GM12878 (cell line): ENCODE measurements around the gene ADAR. TPM values are rescaled to one million over a fixed set of nuclear protein-coding genes. Genes with fewer than 3 reads are reported as not detected.
A peak's percentile ranks its signal among the peaks of the same experiment; 100 is the strongest.

ENCODE experiments used
- ATAC-seq: fragments of 200-7000 bp; cut with Tn5 transposase; 3 replicates; pipeline ENCODE4 v1.9.1; 2020; ENCODE audit warnings: mild to moderate bottlenecking, moderate library complexity
- BruUV-seq: library from RNA; stranded (reverse); fragments of 400-500 nt; replicated peaks from 2 replicates; lab custom pipeline; 2021; lab: Mats Ljungman, UMichigan
- CTCF ChIA-PET: fragments of 300-600 bp; sonication (Branson Sonifier 250); formaldehyde crosslinking; extraction: SDS; loops from one replicate; lab custom pipeline; 2021; ENCODE audit warnings: inconsistent platforms; lab: Yijun Ruan, JAX
- POLR2A ChIA-PET: fragments of 350-600 bp; formaldehyde crosslinking; extraction: SDS; loops from one replicate; lab custom pipeline; 2021; ENCODE audit warnings: inconsistent platforms; lab: Charles Lee
- RAD21 ChIA-PET: fragments of 300-600 bp; sonication (Branson Sonifier 250); formaldehyde crosslinking; loops from one replicate; lab custom pipeline; 2023; ENCODE audit warnings: antibody characterized with exemption; ENCODE audit not compliant: unreplicated experiment; lab: Charles Lee
- SMC1A ChIA-PET: fragments of 300-600 bp; sonication (Branson Sonifier 250); formaldehyde crosslinking; loops from one replicate; lab custom pipeline; 2023; ENCODE audit not compliant: unreplicated experiment, uncharacterized antibody; lab: Charles Lee
- DNase-seq: peaks from one replicate; pipeline ENCODE4 v3.0.0-alpha.2; 2011; ENCODE audit warnings: low read depth, low spot score
- FAIRE-seq: peaks from 3 replicates; lab custom pipeline; 2011; peaks lifted over from hg19 to GRCh38; lab: Jason Lieb, UNC
- H2AFZ ChIP-seq: 2 replicates; pipeline ENCODE4 v1.6.0; 2011; ENCODE audit warnings: low read depth, low read length, control low read depth; ENCODE audit not compliant: control insufficient read depth
- H3K27ac ChIP-seq: 2 replicates; pipeline ENCODE4 v1.5.1; 2011; ENCODE audit warnings: control low read depth; ENCODE audit not compliant: control insufficient read depth, insufficient read depth
- H3K27me3 ChIP-seq, 2 experiments: replicated peaks in 1 of 2; 2 replicates each; pipeline versions ENCODE4 v1.6.0 to v1.6.1; 2011; ENCODE audit warnings: low read length in 1 of 2; ENCODE audit not compliant: control insufficient read depth in 2 of 2, insufficient read depth in 2 of 2
- H3K36me3 ChIP-seq, 2 experiments: 2 replicates each; pipeline ENCODE4 v1.5.1; 2011; ENCODE audit warnings: low read length in 1 of 2; ENCODE audit not compliant: control insufficient read depth in 2 of 2, insufficient read depth in 2 of 2
- H3K4me1 ChIP-seq: 2 replicates; pipeline ENCODE4 v1.6.1; 2011; ENCODE audit warnings: mild to moderate bottlenecking, low read length, moderate library complexity, mixed read lengths; ENCODE audit not compliant: control insufficient read depth, insufficient read depth
- H3K4me2 ChIP-seq: 2 replicates; pipeline ENCODE4 v1.6.0; 2011; ENCODE audit warnings: control low read depth; ENCODE audit not compliant: control insufficient read depth, insufficient read depth
- H3K4me3 ChIP-seq: fragments of 200-600 bp; sonication (generic); 2 replicates; pipeline ENCODE4 v1.5.1; 2016
- H3K79me2 ChIP-seq: 2 replicates; pipeline ENCODE4 v1.6.0; 2011; ENCODE audit warnings: low read length; ENCODE audit not compliant: control insufficient read depth, insufficient read depth
- H3K9ac ChIP-seq: 2 replicates; pipeline ENCODE4 v1.8.0; 2011; ENCODE audit warnings: low read length, control low read depth, mixed read lengths; ENCODE audit not compliant: control insufficient read depth, insufficient read depth
- H3K9me3 ChIP-seq: replicated peaks from 3 replicates; pipeline ENCODE4 v1.5.1; 2011; ENCODE audit warnings: mild to moderate bottlenecking, low read length; ENCODE audit not compliant: control insufficient read depth, insufficient read depth
- H4K20me1 ChIP-seq: 2 replicates; pipeline ENCODE4 v1.6.0; 2011; ENCODE audit not compliant: control insufficient read depth, insufficient read depth
- BCL11A ChIP-seq: IDR thresholded peaks from 2 replicates; pipeline ENCODE4 v1.6.1; 2011; ENCODE audit warnings: low read depth, low read length
- CBX3 ChIP-seq: fragments of 200-600 bp; sonication (generic); IDR thresholded peaks from 2 replicates; pipeline ENCODE4 v1.6.1; 2016; ENCODE audit warnings: low read depth, borderline replicate concordance
- DPF2 ChIP-seq: fragments of 450-650 bp; IDR thresholded peaks from 2 replicates; pipeline ENCODE4 v1.6.1; 2017; ENCODE audit warnings: mild to moderate bottlenecking
- E4F1 ChIP-seq: fragments of 450-650 bp; IDR thresholded peaks from 2 replicates; pipeline ENCODE4 v1.6.1; 2018; ENCODE audit warnings: borderline replicate concordance, mild to moderate bottlenecking; ENCODE audit not compliant: partially characterized antibody
- GATAD2B ChIP-seq: fragments of 450-650 bp; conservative IDR thresholded peaks from 2 replicates; pipeline ENCODE4 v1.6.1; 2017; ENCODE audit warnings: low read depth, mild to moderate bottlenecking, moderate library complexity
- HDAC6 ChIP-seq: fragments of 200-600 bp; sonication (generic); IDR thresholded peaks from one replicate; pipeline ENCODE4 v1.8.0; 2017; ENCODE audit warnings: antibody characterized with exemption; ENCODE audit not compliant: unreplicated experiment
- LARP7 ChIP-seq: fragments of 450-650 bp; IDR thresholded peaks from 2 replicates; pipeline ENCODE4 v1.6.1; 2017; ENCODE audit warnings: mild to moderate bottlenecking
- NFIC ChIP-seq: IDR thresholded peaks from 2 replicates; pipeline ENCODE4 v1.6.1; 2012; ENCODE audit warnings: low read depth, mild to moderate bottlenecking, inconsistent platforms, low read length, moderate library complexity
- NFYA ChIP-seq: IDR thresholded peaks from 2 replicates; pipeline ENCODE4 v1.6.1; 2011; ENCODE audit warnings: low read depth, mild to moderate bottlenecking, low read length, improper control_type of control experiment, borderline replicate concordance
- NR2C1 ChIP-seq: fragments of 450-650 bp; IDR thresholded peaks from 2 replicates; pipeline ENCODE4 v1.6.1; 2017; ENCODE audit warnings: antibody characterized with exemption, mild to moderate bottlenecking, moderate library complexity
- POLR2A ChIP-seq: IDR thresholded peaks from 2 replicates; pipeline ENCODE4 v1.6.1; 2011; ENCODE audit warnings: low read depth, mild to moderate bottlenecking, low read length
- SMAD5 ChIP-seq: IDR thresholded peaks from 2 replicates; pipeline ENCODE4 v1.6.1; 2016; ENCODE audit warnings: antibody characterized with exemption, low read depth
- ZBTB4 ChIP-seq: fragments of 450-650 bp; formaldehyde crosslinking; IDR thresholded peaks from 2 replicates; pipeline ENCODE4 v1.4.0; 2022; ENCODE audit warnings: mild to moderate bottlenecking, moderate library complexity
- ZNF217 ChIP-seq: fragments of 450-650 bp; IDR thresholded peaks from 2 replicates; pipeline ENCODE4 v1.6.1; 2017; ENCODE audit warnings: antibody characterized with exemption, mild to moderate bottlenecking
- WGBS: methylation state at CpG from one replicate; pipeline ENCODE4 v1.1.6; 2016; ENCODE audit warnings: low lambda C conversion rate; ENCODE audit not compliant: insufficient replicate concordance, insufficient coverage; ENCODE audit errors: missing lambda C conversion rate; 5-methylcytosine and 5-hydroxymethylcytosine counted together
- in situ Hi-C: fragments of 300-500 bp; cut with MboI; formaldehyde crosslinking; loops from 9 replicates; pipeline ENCODE4 v1.14.3; 2018; ENCODE audit warnings: mixed read lengths
- intact Hi-C: fragments of 100-400 bp; cut with micrococcal nuclease; formaldehyde crosslinking; loops from one replicate; pipeline ENCODE4 v1.14.2; 2022; ENCODE audit not compliant: unreplicated experiment
- polyA plus RNA-seq, 11 experiments: library from polyadenylated mRNA; depleted of rRNA in 4 of 11; unstranded in 6 of 11; stranded (reverse) in 5 of 11; fragments of >200 nt; fragmentation: Nextera tagmentation in 4 of 11; fragmentation: Illumina TruSeq in 1 of 11; extraction: Ambion mirVana in 4 of 11; extraction: Trizol in 1 of 11; gene quantifications; 1 replicate in 1 of 11; 2 replicates in 10 of 11; pipeline versions ENCODE4 v1.2.1 to v1.2.3, GENCODE V29; 2011 to 2016; ENCODE audit warnings: inconsistent platforms in 2 of 11, missing spikeins in 2 of 11, low read depth in 1 of 11
- total RNA-seq, 4 experiments: library from RNA; depleted of rRNA in 3 of 4; stranded (reverse); fragments of >200 nt in 3 of 4; fragmentation: Illumina TruSeq in 1 of 4; extraction: Trizol in 1 of 4; gene quantifications; 2 replicates each; pipeline versions ENCODE4 v1.2.1 to v1.2.3, GENCODE V29; 2013 to 2021

ADAR gene
- total and polyA plus RNA-seq, 10 of the 15 experiments (the other 5 are each of a cell fraction or from before 2014, with no cell fraction given): 55.5 to 413 (median 176) TPM

GRCh38 chr1:154582885-154583284 lies 25.1 kb downstream of the ADAR start:
- in situ Hi-C loops: no loop called here
- Histone ChIP-seq H3K4me2 (no peak overlapping the region), H4K20me1 (peaks cover 6% of the 10 kb centered on the region; the same call in 1 of the 2 replicates), H3K27ac (no peak overlapping the region), H2AFZ (no peak overlapping the region), H3K4me3 (no peak overlapping the region), H3K9me3 (no peaks in the 10 kb centered on the region), H3K4me1 (peaks cover 12% of the 10 kb centered on the region), H3K27me3 (no peaks in the 10 kb centered on the region), H3K9ac (no peak overlapping the region), H3K36me3 (peaks cover 50 to 58% of the 10 kb centered on the region in 2 experiments), H3K79me2 (no peaks in the 10 kb centered on the region)
- ChIA-PET RAD21 (no interaction called here), SMC1A (no interaction called here), POLR2A (interaction anchor here (0.6 kb wide), 1 partner anchor 571 kb away, joined by 4 read pairs; no protein-coding TSS in a partner anchor), CTCF (no interaction called here)
- BruUV-seq: no TSS peak
- no peak for DNase-seq
- over 99% methylated on average over 6 of the region's 6 CpGs for WGBS
- no peak for ATAC-seq
- no peak for FAIRE-seq
- TF ChIP-seq E4F1: no peak
- TF ChIP-seq POLR2A: peak; percentile 37; the same call in 1 of the 2 replicates
- intact Hi-C loops: no loop called here

GRCh38 chr1:154581766-154582165 lies 26.2 kb downstream of the ADAR start:
- FAIRE-seq (no peak), DNase-seq (no peak), ATAC-seq (no peak)
- peaks cover 45 to 49% of the 10 kb centered on the region in 2 experiments for H3K36me3 ChIP-seq
- H4K20me1 ChIP-seq: peaks cover 4% of the 10 kb centered on the region; the same call in 1 of the 2 replicates
- ChIA-PET SMC1A (no interaction called here), POLR2A (no interaction called here), CTCF (interaction anchor here (1.3 kb wide), 1 partner anchor 22 kb away, joined by 3 read pairs; no protein-coding TSS in a partner anchor), RAD21 (no interaction called here)
- H3K79me2 ChIP-seq: no peaks in the 10 kb centered on the region
- BruUV-seq: no TSS peak
- no peak overlapping the region for H3K9ac ChIP-seq
- in situ Hi-C loops (no loop called here), intact Hi-C loops (no loop called here)
- no peak overlapping the region for H2AFZ ChIP-seq
- H3K4me2 ChIP-seq: no peak overlapping the region
- H3K9me3 ChIP-seq: no peaks in the 10 kb centered on the region
- WGBS: 86% methylated on average over 3 of the region's 3 CpGs
- no peak overlapping the region for H3K27ac ChIP-seq
- no peak overlapping the region for H3K4me3 ChIP-seq
- no peaks in the 10 kb centered on the region for H3K27me3 ChIP-seq
- H3K4me1 ChIP-seq: peaks cover 12% of the 10 kb centered on the region
- no peak for TF ChIP-seq ZNF217
- TF ChIP-seq CBX3: no peak
- TF ChIP-seq NFYA: no peak
- no peak for TF ChIP-seq LARP7
- TF ChIP-seq NFIC: no peak
- no peak for TF ChIP-seq DPF2
- no peak for TF ChIP-seq GATAD2B
- TF ChIP-seq NR2C1: no peak
- TF ChIP-seq SMAD5: no peak
- no peak for TF ChIP-seq BCL11A
- no peak for TF ChIP-seq HDAC6
- TF ChIP-seq ZBTB4: no peak
